Measurements from ENCODE around the gene TSPAN16.

DNA sequence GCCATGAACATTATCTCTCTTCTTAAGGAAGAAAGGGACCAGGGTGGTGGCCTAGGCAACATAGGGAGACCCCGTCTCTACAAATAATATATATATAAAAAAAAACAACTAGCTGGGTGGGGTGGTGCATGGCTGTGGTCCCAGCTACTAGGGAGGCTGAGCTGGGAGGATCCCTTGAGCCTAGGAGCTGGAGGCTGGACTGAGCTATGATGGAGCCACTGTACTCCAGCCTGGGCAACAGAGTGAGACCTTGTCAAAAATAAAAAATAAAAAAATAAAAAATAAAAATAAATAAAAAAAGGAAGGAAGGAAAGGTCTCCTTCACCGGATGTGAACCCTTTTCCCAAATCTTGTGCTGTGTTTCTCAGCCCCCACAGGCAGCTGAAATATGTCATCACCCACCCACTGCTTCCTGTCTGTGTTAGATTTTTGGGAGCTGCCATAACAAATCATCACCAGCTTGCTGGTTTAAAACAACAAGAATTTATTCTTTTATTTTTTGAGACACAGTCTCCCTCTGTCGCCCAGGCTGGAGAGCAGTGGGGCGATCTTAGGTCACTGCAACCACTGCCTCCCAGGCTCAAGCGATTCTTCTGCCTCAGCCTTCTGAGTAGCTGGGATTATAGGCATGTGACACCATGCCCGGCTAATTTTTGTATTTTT lies 9.5 kb upstream of the TSPAN16 start:
- TF ChIP-seq, protein P1, sequence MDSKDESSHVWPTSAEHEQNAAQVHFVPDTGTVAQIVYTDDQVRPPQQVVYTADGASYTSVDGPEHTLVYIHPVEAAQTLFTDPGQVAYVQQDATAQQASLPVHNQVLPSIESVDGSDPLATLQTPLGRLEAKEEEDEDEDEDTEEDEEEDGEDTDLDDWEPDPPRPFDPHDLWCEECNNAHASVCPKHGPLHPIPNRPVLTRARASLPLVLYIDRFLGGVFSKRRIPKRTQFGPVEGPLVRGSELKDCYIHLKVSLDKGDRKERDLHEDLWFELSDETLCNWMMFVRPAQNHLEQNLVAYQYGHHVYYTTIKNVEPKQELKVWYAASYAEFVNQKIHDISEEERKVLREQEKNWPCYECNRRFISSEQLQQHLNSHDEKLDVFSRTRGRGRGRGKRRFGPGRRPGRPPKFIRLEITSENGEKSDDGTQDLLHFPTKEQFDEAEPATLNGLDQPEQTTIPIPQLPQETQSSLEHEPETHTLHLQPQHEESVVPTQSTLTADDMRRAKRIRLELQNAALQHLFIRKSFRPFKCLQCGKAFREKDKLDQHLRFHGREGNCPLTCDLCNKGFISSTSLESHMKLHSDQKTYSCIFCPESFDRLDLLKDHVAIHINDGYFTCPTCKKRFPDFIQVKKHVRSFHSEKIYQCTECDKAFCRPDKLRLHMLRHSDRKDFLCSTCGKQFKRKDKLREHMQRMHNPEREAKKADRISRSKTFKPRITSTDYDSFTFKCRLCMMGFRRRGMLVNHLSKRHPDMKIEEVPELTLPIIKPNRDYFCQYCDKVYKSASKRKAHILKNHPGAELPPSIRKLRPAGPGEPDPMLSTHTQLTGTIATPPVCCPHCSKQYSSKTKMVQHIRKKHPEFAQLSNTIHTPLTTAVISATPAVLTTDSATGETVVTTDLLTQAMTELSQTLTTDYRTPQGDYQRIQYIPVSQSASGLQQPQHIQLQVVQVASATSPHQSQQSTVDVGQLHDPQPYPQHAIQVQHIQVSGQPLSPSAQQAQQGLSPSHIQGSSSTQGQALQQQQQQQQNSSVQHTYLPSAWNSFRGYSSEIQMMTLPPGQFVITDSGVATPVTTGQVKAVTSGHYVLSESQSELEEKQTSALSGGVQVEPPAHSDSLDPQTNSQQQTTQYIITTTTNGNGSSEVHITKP (tag by site-specific recombination; IDR thresholded peaks at IDR 0.05): no peak
- TF ChIP-seq, protein P2, sequence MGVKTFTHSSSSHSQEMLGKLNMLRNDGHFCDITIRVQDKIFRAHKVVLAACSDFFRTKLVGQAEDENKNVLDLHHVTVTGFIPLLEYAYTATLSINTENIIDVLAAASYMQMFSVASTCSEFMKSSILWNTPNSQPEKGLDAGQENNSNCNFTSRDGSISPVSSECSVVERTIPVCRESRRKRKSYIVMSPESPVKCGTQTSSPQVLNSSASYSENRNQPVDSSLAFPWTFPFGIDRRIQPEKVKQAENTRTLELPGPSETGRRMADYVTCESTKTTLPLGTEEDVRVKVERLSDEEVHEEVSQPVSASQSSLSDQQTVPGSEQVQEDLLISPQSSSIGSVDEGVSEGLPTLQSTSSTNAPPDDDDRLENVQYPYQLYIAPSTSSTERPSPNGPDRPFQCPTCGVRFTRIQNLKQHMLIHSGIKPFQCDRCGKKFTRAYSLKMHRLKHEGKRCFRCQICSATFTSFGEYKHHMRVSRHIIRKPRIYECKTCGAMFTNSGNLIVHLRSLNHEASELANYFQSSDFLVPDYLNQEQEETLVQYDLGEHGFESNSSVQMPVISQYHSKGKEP (tag by site-specific recombination; IDR thresholded peaks at IDR 0.05): no peak
- TF ChIP-seq, protein P3, sequence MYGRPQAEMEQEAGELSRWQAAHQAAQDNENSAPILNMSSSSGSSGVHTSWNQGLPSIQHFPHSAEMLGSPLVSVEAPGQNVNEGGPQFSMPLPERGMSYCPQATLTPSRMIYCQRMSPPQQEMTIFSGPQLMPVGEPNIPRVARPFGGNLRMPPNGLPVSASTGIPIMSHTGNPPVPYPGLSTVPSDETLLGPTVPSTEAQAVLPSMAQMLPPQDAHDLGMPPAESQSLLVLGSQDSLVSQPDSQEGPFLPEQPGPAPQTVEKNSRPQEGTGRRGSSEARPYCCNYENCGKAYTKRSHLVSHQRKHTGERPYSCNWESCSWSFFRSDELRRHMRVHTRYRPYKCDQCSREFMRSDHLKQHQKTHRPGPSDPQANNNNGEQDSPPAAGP (tag by site-specific recombination; IDR thresholded peaks at IDR 0.05): no peak
- TF ChIP-seq, protein P4, sequence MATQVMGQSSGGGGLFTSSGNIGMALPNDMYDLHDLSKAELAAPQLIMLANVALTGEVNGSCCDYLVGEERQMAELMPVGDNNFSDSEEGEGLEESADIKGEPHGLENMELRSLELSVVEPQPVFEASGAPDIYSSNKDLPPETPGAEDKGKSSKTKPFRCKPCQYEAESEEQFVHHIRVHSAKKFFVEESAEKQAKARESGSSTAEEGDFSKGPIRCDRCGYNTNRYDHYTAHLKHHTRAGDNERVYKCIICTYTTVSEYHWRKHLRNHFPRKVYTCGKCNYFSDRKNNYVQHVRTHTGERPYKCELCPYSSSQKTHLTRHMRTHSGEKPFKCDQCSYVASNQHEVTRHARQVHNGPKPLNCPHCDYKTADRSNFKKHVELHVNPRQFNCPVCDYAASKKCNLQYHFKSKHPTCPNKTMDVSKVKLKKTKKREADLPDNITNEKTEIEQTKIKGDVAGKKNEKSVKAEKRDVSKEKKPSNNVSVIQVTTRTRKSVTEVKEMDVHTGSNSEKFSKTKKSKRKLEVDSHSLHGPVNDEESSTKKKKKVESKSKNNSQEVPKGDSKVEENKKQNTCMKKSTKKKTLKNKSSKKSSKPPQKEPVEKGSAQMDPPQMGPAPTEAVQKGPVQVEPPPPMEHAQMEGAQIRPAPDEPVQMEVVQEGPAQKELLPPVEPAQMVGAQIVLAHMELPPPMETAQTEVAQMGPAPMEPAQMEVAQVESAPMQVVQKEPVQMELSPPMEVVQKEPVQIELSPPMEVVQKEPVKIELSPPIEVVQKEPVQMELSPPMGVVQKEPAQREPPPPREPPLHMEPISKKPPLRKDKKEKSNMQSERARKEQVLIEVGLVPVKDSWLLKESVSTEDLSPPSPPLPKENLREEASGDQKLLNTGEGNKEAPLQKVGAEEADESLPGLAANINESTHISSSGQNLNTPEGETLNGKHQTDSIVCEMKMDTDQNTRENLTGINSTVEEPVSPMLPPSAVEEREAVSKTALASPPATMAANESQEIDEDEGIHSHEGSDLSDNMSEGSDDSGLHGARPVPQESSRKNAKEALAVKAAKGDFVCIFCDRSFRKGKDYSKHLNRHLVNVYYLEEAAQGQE (tag by site-specific recombination; IDR thresholded peaks at IDR 0.05): no peak
- TF ChIP-seq ZNF670 (tag by site-specific recombination; IDR thresholded peaks at IDR 0.05; ENCODE audit: low read depth): no peak
